ENCODE data around the gene ARID1B.

DNA sequence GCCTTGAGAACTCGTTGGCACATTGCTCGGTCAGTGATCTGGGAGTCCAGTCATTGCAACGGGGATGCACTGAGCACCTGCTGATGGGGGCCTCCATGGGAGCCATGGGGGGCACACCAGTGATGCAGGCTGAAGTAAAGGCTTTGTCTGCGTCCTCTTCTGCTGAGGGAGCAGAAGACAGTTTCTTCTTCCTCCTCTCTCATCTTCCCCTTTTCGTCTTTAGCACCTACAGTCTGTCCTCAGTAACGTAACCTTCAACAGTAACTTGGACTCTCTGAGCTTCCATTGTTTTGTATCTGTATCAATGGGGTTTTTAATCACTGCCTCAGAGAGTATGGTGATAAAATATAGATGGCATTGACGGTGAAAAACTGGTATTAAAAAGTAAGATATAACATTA, 306.2 kb downstream of the ARID1B start:
- TF ChIP-seq, protein P1, sequence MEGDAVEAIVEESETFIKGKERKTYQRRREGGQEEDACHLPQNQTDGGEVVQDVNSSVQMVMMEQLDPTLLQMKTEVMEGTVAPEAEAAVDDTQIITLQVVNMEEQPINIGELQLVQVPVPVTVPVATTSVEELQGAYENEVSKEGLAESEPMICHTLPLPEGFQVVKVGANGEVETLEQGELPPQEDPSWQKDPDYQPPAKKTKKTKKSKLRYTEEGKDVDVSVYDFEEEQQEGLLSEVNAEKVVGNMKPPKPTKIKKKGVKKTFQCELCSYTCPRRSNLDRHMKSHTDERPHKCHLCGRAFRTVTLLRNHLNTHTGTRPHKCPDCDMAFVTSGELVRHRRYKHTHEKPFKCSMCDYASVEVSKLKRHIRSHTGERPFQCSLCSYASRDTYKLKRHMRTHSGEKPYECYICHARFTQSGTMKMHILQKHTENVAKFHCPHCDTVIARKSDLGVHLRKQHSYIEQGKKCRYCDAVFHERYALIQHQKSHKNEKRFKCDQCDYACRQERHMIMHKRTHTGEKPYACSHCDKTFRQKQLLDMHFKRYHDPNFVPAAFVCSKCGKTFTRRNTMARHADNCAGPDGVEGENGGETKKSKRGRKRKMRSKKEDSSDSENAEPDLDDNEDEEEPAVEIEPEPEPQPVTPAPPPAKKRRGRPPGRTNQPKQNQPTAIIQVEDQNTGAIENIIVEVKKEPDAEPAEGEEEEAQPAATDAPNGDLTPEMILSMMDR (conservative IDR thresholded peaks at IDR 0.05; ENCODE audit: low read depth, low read length), result no peak
- no peak for TF ChIP-seq EZH2 (IDR thresholded peaks at IDR 0.05; ENCODE audit: borderline replicate concordance, low read depth, low read length, poor library complexity, severe bottlenecking)
